Activated CD8-positive, alpha-beta memory T cell treated with anti-CD3 and anti-CD28 coated beads for 36 hours (primary cell): ENCODE data around the gene MAP2K3. TPM values are rescaled to one million over a fixed set of nuclear protein-coding genes. Genes with fewer than 3 reads are reported as not detected.
"Not testable (repeated sequence)": the region's sequence is repeated elsewhere in the genome, so short reads cannot be mapped to it uniquely, and the experiment has no call there.

Experiments used
- CTCF ChIA-PET: fragments of 350-600 bp; sonication (Branson Sonifier 250); formaldehyde crosslinking; loops from one replicate; lab custom pipeline; 2021; ENCODE audit warnings: antibody characterized with exemption; lab: Charles Lee
- POLR2A ChIA-PET: fragments of 350-600 bp; sonication (Branson Sonifier 250); formaldehyde crosslinking; loops from one replicate; lab custom pipeline; 2021; ENCODE audit warnings: antibody characterized with exemption; lab: Charles Lee
- total RNA-seq, 2 experiments: library from RNA; stranded (reverse); gene quantifications; one replicate each; pipeline ENCODE4 v1.2.3, GENCODE V29; 2021

Gene MAP2K3
- total RNA-seq, 2 experiments from 2014 or later = 170 to 171 TPM

DNA sequence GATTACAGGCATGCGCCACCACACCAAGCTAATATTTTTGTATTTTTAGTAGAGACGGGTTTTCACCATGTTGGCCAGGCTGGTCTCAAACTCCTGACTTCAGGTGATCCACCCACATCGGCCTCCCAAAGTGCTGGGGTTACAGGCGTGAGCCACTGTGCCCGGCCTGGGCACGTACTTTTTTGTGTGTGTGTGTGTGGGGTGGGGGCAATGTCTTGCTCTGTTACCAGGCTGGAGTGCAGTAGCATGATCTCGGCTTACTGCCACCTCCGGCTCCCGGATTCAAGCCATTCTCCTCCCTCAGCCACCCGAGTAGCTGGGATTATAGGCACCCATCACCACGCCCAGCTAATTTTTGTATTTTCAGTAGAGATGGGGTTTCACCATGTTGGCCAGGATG is 55.1 kb downstream of the MAP2K3 start:
- CTCF ChIA-PET, POLR2A ChIA-PET: not testable (repeated sequence)

DNA sequence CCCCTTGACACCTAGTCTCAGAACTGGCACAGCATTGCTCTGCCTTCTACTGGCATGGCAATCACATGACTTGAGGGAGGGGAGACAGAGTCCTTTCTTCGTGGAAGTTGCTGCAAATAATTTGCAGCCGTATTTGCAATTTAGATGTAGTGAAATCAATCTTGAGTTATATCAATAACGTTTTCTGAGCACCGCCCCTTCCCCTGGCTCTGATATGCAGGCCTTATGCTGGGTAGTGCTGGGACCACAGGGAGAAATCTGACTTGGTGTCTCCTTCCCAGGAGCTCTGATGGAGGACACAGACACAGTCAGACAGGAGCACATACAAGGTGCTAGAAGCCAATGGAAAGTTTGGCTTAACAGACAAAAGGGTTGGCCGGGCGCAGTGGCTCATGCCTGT is 55.9 kb downstream of the MAP2K3 start:
- POLR2A ChIA-PET, CTCF ChIA-PET: not testable (repeated sequence)

DNA sequence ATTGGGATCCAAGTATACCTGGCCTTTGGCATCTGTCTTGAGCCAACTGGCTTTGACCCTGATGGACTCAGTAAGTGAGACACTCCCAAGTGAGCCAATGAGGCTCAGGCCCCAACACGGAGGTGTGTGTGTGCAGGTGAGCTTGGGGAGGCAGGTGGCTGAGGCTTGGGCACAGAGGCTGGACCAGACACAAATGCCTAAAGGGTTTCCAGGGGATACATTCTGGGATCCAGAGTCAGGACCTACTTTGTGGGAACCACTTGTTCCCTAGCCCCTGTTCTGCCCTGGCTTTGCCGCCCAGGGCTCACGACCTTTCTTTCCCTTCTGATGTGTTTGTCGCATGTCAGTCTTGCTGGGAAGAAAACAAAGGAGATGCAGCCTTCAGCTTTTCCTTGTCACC is 56.8 kb downstream of the MAP2K3 start:
- POLR2A ChIA-PET, CTCF ChIA-PET: not testable (repeated sequence)

DNA sequence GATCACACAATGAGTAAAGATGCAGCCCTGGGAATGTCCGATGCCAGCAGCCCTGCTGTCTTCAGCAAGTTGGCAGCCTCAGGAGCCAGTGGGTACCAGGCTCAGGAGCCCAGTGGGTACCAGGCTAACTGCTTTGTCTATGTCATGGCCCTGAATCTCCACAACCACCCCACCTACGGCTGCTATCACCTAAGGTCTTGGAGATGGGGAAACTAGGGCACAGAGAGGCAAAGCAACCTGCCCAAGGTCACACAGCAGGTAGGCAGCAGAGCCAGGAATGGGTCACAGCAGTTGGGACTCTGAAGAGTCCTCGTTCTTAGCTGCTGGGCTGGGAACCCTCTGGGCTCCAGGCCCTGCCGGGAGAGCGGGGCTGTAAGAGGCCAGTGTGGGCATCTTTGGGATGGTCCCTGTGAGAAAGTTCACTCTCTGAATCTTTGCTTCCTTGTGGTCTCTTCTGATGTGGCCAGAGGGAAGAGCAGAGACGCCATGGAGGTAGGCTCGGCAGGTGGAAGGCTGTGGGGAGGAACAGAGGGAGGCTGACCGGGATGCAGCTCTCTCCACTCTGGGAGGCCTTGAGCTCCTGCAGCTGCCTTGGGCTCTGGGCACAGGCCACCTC is 57.5 kb downstream of the MAP2K3 start:
- POLR2A ChIA-PET, CTCF ChIA-PET: not testable (repeated sequence)

DNA sequence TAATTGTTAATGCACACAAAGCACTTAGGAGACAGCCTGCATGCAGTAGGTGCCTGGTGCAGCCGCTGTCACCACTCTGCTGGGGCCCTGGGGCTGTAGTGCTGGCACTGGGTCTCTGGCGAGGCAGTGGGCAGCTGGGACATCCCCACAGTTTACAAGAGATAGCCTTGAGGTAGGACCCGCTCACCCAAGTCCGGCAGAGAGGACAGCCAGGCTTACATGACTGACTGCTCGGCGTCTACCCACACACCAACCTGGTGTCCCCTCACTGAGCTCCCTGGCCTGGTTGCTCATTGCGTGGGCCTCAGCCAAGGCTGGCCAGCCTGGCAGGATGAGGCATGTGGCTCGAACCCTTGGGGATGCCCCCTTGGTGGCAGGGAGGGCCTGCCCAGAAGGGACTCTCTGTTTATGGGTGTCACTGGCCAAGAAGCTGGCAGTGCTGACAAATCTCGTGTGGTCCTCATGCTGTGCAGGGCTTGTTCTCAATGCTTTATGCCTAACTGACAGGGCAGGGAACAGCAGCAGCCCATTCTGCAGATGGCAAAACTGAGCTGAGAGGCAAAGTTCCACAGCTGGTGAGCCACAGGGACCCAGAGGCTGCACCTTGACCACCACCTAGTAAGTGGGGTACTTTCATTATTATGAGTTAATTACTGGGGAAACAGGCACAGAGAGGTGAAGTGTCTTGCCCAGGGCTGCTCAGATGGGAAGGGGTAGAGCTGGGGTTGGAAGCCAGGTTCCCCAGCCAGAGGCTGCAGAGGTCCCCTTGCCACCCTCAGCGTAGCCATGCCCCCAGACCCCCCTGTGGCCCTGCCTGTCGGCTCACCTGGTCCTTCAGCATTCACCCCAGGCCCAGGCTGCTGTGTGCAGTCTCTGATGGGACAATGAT is 58.8 kb downstream of the MAP2K3 start:
- CTCF ChIA-PET, POLR2A ChIA-PET: not testable (repeated sequence)

DNA sequence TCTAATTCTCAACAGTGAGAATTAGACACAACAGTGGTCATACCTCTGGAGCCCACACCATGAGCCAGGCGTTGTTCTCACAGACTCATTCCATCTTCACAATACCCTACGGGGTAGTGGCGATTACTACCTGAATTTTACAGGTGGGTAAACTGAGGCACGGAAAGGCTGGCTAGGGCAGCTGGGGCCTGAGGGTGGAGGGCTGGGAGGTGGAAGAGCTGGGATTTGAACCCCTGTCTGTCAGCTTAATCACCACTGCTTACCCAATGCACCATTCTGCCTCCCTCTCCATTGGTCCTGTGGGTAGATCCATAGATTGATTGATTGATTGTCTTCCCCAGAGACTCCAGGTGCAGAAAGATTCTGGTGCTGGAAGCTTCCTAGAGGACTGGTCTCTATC is 60.3 kb downstream of the MAP2K3 start:
- CTCF ChIA-PET, POLR2A ChIA-PET: not testable (repeated sequence)

DNA sequence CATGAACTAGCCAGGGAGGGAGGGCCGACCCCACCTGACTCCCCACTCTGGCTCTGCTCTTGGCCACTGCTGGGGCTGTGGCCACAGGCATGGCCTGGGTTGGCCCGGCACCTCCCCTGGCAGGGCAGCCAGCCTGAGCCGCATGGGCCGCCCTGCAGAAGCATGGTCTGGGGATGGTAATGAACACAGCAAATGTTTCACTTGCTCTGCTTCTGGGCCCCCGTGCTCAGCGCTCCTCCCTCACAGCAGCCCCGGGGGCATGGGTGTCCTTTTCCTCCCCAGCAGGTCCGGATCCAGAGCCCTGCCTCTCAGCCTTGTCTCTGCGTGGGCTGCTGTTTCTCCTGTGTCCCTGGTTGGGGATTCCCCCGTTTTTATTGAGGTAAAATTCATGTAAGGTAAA is 60.7 kb downstream of the MAP2K3 start:
- POLR2A ChIA-PET = no interaction called here
- CTCF ChIA-PET = no interaction called here

DNA sequence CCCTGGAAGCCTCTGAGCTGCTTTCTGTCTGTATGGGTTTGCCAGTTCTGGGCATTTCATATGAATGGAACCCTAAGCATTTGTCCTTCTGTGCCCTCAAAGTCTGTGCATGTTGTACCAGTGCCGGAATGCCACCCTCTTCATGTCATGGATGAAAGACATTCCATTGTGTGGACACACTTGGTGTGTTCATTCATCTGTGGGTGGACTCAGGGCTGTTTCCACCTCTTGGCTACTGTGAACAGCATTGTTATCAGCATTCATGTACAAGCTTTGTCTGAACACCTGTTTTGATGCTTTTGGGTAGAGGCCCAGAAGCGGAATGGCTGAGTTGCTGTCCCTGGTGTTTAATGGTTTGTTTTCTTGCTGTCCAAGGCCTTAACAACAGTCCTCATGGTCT is 61.6 kb downstream of the MAP2K3 start:
- POLR2A ChIA-PET, CTCF ChIA-PET: not testable (repeated sequence)

DNA sequence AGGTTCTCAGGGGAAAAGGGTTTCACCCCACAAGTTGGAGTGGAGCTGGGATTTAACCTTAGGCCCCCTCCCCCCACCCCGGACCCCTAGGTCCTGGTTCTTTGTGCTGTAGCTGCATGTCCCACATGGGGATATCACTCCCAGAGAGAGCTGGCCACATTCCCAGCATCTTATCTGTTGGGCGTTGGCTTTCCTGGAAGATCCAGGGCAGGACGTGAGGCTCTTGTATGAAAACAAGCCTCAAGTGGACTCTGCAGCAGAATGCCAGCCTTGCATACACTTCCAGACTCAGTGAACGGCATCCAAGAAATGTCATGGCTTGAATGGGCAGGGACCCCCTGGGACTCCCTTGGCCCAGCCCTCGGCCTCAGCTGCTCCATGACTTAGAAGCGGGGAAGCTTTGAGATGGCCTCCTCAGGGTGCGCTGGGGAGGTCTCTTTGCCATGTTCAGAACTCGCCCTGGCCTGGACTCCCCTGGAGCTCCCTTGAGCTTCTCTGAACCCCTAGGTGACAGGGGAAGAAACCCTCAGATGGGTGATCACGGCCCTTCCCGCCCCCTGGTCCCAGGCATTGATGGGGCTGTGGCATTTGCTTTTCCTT is 62.2 kb downstream of the MAP2K3 start:
- POLR2A ChIA-PET, CTCF ChIA-PET: not testable (repeated sequence)

DNA sequence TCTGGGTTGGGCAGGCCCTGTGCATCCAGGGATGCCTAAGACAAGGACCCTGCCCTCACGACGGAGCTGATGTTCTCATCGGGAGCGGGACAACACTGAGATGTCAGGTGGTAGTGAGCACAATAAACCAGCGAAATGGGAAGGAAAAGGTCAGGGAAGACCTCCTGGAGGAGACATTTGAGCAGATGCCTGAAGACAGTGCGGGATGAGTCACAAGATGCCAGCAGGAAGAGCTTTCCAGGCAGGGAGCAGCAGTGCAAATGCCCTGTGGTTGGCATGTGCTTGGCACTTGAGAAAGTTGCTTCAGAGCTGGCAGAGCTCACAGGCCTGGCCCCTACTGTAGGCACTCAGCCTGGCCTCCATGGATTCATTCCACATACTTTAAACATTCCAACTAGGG is 63.1 kb downstream of the MAP2K3 start:
- POLR2A ChIA-PET, CTCF ChIA-PET: not testable (repeated sequence)

DNA sequence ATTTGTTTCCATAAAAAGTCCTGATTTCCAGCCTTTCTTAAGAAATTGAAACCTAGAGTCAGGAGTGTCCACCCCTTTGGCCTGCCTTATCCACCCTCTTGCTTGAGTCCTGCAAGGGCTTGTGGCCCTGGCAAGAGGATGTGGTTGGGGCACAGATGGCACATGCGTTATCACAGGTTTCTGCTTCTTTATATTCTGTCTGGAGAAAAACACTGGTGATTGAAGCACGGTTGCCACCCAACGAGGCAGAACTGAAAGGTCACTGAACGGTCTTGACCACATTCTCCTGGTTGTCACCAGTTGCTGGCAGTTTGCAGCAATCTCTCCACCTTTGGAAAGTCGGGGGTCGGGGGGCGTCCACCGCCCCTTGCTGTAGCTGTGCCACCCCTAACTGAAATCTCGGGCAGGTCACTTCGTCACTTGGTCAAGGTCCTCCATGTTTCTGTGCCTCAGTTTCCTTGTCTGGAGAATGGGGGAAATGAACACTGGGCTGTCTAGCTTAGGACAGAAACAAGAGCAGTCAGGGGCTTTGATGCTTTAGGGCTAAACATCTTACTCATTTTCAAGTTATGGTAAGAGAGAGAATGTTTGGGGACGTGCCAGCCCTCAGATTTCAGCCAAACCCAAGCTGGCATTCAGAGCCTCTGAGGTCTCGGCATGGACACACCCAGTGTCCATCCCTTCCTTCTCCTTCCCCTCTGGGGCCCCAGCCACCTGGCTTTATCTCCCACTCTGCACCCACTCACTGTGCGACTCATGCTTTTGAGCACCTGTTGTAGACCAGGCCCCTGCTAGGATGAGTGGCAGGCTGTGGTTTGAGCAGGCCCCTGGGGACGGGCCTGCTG is 63.8 kb downstream of the MAP2K3 start:
- POLR2A ChIA-PET, CTCF ChIA-PET: not testable (repeated sequence)

DNA sequence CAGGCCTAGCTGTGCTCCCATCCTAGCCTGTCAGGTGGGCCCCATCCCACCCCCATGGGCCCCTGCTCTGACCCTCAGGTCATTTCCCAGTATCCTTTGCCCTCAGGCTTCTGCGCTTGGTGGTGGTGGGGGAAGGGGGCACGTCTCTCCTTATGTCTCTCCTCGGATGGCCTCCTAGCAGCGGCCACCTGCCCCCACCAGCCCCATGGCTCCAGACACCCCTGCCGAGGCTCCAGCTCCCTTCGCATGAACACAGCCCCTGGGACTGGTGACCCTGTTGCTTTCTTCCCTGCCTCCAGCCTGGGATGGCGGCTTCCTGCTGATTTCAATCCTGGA is 64.4 kb downstream of the MAP2K3 start:
- POLR2A ChIA-PET, CTCF ChIA-PET: not testable (repeated sequence)

DNA sequence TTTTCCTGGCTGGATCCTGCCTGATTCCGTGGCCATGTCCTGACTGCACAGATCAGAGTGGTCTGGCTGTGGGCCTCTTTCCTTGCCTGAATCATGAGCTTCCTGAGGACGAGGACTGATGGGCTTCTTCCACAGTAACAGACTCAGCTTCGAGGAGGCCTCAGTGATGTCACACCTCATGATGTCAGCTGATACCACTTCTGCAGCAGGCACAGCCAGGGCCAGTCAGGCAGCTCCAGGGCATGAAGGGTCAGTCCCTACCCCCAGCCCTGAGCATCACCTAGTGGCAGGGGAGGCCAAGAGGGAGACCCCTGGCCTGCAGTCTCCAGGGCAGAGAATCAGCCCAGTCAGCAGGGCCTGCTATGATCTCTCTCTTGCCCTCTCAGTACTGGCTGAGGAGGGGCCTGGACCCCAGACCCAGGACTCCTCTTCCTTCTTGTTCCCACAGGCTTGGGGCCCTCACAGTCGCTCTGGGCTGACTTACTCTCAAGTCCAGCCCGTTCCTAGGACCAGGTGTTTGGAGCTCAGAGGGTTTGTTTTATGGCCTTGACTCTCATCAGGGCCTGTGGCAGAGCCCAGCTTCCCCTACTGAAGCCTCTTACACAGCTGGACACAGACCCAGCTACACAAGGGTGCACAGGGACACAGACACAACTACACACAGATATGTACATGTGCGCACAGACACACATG is 65.0 kb downstream of the MAP2K3 start:
- CTCF ChIA-PET, POLR2A ChIA-PET: not testable (repeated sequence)

DNA sequence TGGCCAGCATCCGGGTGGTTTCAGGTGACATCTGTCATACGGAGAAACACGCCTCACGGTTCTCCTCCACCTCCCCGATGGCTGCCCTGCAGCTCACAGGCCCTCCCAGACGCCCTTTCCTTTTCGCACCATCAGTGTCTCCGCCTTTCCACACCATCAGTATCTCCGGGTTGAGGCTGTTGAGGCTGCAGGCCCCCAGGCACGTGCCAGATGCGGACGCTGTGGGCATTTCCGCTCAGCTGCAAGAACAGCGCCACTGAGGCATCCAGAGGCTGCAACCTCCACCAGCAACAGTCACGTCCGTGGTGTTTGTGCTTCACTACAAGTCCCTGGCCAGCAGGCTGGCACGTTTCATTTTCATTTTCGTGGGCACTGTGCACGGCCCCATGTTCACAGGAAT is 66.0 kb downstream of the MAP2K3 start:
- CTCF ChIA-PET, POLR2A ChIA-PET: not testable (repeated sequence)

DNA sequence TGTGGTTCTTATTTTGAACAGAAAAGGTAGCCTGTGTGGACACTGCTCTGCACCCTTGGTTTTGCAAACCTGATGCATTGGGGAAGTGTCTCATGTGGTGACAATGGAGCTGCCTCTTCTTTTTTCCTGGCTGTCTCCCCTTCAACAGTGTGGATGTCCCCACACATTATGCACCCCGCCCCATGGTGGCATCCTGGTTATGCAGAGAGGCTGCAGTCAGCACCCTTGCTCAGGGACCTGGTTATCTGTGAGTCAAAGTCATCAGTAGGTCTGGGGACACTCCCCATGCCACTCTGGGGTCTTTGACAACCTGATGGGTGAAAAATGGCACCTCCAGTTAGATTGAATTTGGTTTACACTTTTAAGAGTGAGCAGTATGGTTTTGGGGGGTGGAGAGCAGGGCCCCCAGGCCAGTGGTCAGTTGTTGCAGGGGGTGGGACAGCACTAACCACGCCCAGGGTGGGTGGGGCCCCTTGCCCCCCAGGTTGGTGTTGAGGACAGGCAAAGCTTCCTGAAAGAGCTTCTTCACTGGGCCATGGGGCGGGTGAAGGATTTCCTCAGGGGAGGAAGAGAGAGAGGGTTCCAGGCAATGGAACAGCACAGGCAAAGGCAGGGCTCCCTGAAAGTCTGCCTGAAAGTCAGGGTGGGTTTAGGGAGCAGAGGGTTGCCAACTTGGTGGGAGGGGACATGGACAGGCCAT is 67.0 kb downstream of the MAP2K3 start:
- ChIA-PET CTCF (no interaction called here), POLR2A (no interaction called here)

DNA sequence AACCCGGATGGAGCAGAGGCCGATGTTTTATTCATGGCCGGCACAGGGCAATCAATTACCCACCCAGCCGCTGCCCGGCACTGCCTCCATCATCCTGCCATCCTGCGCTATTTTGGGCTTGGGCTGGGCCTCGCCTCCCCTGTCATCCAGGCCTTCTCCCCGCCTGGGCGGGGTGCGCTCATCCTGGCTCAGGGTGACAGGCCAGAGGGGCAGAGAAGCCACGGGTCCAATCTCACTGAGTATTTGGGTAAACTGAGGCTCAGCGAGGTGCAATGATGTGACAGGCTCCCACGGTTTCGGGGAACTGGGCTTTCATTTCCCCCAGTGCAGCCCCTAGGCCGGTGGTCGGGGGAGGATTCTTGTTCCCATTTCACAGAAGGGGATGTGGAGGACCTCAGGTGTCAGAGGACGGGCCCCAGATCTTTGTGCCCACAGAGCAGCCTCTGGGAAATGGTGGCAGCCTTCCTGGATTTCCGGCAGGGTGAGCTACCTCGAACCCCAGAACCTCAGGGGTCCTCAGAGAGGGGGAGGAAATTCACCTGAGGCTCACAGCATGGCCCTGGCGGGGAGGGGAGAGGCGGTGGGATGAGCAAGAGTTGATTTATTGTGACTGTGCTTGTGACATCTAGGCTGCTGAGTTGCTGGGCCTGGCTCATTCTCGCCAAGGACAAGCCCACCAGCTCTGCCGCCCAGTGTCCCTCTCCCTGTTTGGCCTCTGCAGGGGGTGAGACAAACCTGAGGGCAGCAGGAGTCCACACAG is 67.9 kb downstream of the MAP2K3 start:
- POLR2A ChIA-PET = no interaction called here

DNA sequence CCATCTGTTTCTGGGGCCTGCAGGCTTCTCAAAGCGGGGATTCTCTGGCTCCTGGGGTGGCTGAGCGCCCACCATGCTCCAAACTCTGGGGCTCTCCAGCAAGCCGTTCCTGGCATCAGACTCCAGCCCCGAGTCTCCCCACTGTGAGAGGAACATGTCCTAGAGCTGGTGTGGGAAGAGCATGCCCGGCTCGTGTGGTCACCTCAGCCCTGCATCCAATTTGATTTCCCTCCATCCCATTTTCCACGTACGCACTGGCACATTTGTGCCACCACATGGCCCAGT is 68.4 kb downstream of the MAP2K3 start:
- POLR2A ChIA-PET = no interaction called here
- CTCF ChIA-PET = no interaction called here

More for the DNA sequence above, 67.9 kb downstream of the MAP2K3 start:
- CTCF ChIA-PET = no interaction called here

DNA sequence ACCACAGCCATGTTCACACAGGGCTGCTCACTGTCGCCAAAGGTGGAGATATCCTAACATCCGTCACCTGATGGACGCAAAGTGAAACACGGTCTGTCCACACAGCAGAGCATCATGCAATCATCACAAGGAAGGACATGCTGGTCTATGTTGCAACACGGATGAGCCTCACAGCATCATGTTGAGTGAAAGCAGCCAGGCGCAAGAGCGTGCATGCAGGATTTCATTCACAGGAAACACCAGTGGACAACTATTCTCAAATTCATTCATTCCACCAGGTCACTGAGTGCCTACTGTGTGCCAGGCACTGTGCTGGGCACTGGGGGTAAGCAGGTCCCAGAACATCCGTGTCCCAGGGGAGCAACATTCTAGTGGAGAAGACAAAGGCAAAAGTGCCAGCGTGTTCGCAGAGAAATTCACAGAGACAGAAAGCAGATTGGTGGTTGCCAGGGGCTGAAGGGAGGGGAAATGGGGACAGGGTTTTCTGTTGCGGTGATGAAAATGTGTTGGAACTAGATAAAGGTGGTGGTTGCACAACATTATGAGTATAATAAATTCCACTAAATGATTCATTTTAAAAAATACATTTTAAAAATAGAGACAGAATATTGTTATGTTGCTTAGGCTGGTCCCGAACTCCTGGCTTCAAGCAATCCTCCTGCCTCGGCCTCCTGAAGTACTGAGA is 69.0 kb downstream of the MAP2K3 start:
- ChIA-PET CTCF (no interaction called here), POLR2A (no interaction called here)
